K562 (cell line): ENCODE data around the gene ADAMTSL3.

ENCODE experiments used
- CBX3 ChIP-seq, 2 experiments: IDR thresholded peaks; 1 replicate in 1 of 2; 2 replicates in 1 of 2; pipeline ENCODE4 v1.6.1; 2012; ENCODE audit warnings: inconsistent platforms in 2 of 2, low read length in 2 of 2, borderline replicate concordance in 1 of 2, control low read depth in 1 of 2
- CHCHD3 ChIP-seq: fragments of 250-450 bp; sonication (Bioruptor Pico); IDR thresholded peaks from 2 replicates; pipeline ENCODE4 v2.1.2; 2022; ENCODE audit warnings: mild to moderate bottlenecking
- EP300 ChIP-seq: IDR thresholded peaks from 2 replicates; pipeline ENCODE4 v1.6.1; 2012; ENCODE audit warnings: low read length, improper control_type of control experiment
- FOXK1 ChIP-seq: sonication (generic); formaldehyde crosslinking; IDR thresholded peaks from 2 replicates; pipeline ENCODE4 v1.8.0; 2022; ENCODE audit warnings: missing genetic modification reagents, mild to moderate bottlenecking, borderline replicate concordance
- KLF16 ChIP-seq: IDR thresholded peaks from 2 replicates; pipeline ENCODE4 v1.6.1; 2016; ENCODE audit warnings: antibody characterized with exemption
- POLR2G ChIP-seq: fragments of 200-400 bp; formaldehyde crosslinking; IDR thresholded peaks from 2 replicates; pipeline ENCODE4 v1.6.1; 2017; ENCODE audit warnings: low read depth, mild to moderate bottlenecking, antibody characterized with exemption, low read length, moderate library complexity

- TF ChIP-seq POLR2G (no peak), CHCHD3 (no peak), FOXK1 (CRISPR knock-in tag) (no peak), EP300 (no peak), KLF16 (no peak), CBX3 (IDR thresholded peaks at IDR 0.05; ENCODE audit: borderline replicate concordance in 1 of 2, low read length in 2 of 2) (no peak)
Measured at GRCh38 chr15:83709241-83709640, 55.3 kb downstream of the ADAMTSL3 start.
